ENCODE results near the gene EXPH5. TPM values are rescaled to one million over a fixed set of nuclear protein-coding genes. Genes with fewer than 3 reads are reported as not detected.
"Not testable (repeated sequence)": the region's sequence is repeated elsewhere in the genome, so short reads cannot be mapped to it uniquely, and the experiment has no call there.

The EXPH5 gene
- total RNA-seq, 1 donor from 2014 or later: under 0.01 TPM

DNA sequence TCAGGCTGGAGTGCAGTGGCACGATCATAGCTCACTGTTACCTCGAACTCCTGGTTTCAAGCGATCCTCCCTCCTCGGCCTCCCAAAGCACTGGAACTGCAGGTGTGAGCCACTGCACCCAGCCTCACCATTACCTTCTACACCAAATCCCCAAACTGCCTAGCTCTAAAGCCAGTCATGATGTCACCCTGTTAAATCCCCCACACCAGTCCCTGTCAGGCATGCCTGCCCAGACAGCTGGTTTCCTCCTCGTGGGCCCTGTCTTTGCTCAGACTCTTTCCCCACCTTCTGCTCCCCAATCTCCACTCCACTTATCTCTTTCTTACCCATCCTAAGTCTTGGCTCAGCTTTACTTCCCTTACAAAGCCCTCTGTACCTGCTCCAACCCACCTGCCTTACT, 12.5 kb upstream of the EXPH5 start:
- DNase-seq: no peak

- DNase-seq: not testable (repeated sequence)
Observed at GRCh38 chr11:108602818-108603217, 9.2 kb upstream of the EXPH5 start.

DNA sequence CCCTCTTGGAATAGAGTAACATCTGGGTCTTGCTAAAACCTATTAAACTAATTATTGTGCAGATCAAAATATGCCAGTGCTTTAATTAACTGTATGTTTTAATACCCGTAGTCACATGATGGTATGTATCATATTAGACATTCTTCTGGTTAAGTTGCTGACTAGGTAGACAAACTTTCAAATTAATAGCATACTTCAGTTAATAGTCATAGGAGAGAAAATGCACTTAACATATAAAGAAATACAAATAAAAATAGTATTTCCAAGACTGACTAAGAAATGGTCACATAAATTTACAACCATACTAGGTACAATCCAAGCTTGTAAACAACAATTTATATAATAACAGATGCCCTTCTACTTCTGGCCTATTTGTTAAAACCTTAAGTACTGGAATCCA, 7.6 kb upstream of the EXPH5 start:
- no peak for DNase-seq

GRCh38 chr11:108599978-108600377, 6.4 kb upstream of the EXPH5 start:
- DNase-seq: no peak

DNA sequence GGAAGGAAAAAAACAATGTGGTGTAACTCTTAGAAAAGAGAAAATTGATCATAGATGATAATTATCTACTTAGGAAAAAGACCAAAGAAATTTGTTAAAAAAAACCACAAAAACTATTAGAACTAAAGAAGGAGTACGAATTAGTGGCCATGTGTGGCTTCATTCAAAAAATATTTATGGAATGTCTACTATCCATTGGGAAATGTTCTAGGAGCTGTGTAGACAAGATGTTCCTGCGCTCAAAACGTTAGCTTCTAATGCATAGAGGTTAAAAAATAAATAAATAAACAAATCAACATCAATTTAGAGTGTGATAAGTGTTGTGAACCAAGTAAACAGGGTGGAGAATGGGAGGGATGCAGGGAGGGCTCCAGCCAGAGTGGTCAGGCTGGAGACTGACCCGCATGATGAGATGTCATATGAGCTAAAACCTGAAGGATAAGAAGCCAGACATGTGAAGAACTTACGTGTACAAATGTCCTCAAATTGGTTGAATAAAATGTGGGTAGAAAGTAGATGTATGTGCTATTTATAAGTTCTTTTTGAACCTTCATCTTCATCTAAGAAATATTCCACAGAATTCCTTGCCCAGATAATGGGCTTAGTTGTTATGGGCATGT, 4.3 kb upstream of the EXPH5 start:
- no peak for DNase-seq

GRCh38 chr11:108596701-108597100, 3.1 kb upstream of the EXPH5 start:
- no peak for DNase-seq

- DNase-seq: no peak
Observed at GRCh38 chr11:108593923-108594434, 411 bp upstream of the EXPH5 start.

- DNase-seq: no peak
Observed at GRCh38 chr11:108592591-108593213, 866 bp downstream of the EXPH5 start.

GRCh38 chr11:108591893-108592292, 1.7 kb downstream of the EXPH5 start:
- DNase-seq: no peak

- no peak for DNase-seq
Observed at GRCh38 chr11:108589136-108589535, 4.4 kb downstream of the EXPH5 start.

DNA sequence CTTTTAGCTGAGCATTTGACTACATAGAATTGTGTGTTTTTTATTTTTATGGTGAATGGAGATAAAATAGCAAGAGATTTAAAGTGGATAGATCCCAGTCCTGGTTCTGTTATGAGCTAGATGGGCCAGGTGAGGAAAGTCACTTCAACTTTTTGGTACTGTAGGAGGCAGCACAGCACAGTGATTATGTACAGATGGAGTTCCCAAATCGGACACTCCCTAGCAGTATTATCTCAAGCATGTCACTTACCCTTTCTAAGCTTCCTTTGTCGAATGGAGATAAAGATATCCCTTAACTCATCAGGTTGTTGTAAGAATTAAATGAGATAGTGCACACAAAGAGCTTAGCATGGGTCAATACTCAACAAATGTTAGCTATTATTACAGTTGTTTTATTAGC, 5.3 kb downstream of the EXPH5 start:
- no peak for DNase-seq

DNA sequence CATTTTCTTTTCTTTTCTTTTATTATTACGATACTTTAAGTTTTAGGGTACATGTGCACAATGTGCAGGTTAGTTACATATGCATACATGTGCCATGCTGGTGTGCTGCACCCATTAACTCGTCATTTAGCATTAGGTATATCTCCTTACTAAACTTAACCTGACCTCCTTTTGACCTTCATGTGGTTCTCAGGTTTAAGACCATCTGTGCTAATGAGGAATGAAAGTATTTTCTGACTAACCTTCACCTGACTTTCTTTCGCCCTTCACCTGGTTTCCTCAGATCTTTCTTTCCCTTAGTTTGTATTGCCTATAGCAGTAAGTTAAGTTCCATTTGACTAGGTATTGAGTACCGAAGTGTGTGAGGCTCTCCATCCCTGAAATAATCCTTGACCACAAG, 6.5 kb downstream of the EXPH5 start:
- DNase-seq: no peak

DNA sequence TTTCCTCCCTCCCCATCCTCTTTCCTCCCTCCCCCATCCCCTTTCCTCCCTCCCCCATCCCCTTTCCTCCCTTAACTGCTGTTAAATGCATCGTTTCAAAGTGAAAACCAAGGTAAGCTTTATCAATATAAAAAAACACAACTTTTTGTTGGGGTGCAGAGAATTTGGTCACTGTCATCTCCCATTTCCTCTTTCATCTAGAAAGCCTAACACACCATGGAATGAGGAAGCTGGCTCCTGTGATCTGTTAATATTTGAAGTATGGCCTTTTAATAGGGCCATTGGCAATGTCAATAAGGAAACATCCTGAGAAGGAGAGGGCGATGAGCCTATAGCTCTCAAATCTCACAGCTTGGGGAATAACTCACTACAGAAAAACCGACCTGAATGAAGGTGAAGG, 7.0 kb downstream of the EXPH5 start:
- DNase-seq: no peak

DNA sequence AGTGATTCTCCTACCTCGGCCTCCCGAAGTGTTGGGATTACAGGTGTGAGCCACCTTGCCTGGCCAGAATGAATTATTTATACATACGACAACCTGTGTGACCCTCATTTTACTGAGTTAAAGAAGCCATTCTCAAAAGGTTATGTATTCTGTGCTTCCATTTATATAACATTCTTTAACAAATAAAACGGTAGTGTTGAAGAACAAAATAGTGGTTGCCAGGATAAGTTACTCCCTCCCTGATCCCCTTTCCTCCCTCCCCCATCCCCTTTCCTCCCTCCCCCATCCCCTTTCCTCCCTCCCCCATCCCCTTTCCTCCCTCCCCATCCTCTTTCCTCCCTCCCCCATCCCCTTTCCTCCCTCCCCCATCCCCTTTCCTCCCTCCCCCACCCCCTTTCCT, 7.4 kb downstream of the EXPH5 start:
- DNase-seq: not testable (repeated sequence)

- DNase-seq: no peak
Observed at GRCh38 chr11:108584973-108585372, 8.6 kb downstream of the EXPH5 start.

- no peak for DNase-seq
Observed at GRCh38 chr11:108580645-108581044, 12.9 kb downstream of the EXPH5 start.

- DNase-seq: no peak
Observed at GRCh38 chr11:108580043-108580442, 13.5 kb downstream of the EXPH5 start.

- DNase-seq: no peak
Observed at GRCh38 chr11:108576523-108576922, 17.0 kb downstream of the EXPH5 start.

DNA sequence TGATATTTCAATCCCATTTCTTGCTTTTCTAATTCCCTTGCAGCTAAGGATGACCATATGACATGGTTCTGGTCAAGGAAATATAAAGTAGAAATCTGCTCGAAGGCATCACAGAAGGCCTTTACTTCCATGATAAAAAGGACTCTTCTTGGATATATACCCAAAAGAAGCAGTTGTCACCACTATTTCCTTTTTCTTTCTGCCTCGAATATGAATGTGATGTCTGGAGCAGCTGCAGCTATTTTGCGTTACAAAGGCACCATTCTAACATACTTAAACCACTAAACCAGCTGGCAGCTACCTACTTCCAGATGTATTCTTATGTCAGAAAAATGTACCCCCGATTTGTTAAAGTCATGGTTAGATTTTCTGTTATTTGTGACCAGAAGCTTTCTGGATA, 18.9 kb downstream of the EXPH5 start:
- no peak for DNase-seq

DNA sequence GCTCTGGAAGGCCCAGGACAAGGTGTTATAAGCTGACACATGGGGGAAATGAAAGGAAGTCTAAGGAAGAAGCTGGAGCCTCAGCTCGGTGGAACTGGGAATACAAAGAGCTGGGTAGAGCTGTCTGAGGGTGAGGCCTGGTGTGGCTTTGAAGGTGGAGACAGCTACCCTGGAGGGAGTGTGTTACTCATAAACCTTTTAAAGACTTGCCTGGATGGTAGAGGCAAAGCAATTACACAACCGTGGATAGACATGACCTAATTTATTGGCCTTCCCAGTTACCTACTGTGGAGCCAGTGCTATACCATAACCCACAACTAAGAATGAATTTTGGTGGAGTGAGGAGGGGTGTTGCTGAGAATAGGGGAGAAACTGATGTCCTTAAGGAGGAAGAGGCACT, 22.6 kb downstream of the EXPH5 start:
- no peak for DNase-seq

DNA sequence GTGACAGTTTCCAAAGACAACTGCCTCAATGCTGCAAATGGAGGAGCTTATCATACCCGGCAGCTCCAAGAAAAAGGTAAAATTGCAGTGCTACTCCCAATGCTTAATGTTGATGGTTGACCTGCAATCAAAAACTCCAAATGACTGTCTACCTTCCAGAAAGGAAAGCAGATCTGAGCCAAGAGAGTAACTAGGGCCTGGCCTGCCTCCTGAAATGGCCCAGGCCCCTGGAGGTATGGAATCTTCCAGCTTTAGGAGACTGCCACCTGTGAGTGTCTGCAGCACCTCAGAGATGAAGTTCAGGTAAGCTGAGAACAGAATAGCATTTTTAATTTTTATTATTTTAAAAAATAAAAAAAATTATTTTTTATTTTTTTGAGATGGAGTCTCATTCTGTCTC, 23.7 kb downstream of the EXPH5 start:
- no peak for DNase-seq

GRCh38 chr11:108568195-108568858, 25.2 kb downstream of the EXPH5 start:
- no peak for DNase-seq

GRCh38 chr11:108565653-108566052, 27.9 kb downstream of the EXPH5 start:
- no peak for DNase-seq

Measured in dermis blood vessel endothelial cell (primary cell).